Ecto neural progenitor cell (in vitro differentiated cells): ENCODE data around the gene TBX5.

ENCODE experiments used
- DNase-seq: peaks from one replicate; pipeline ENCODE4 v3.0.0-alpha.2; 2018; ENCODE audit warnings: low spot score

Gene TBX5

DNA sequence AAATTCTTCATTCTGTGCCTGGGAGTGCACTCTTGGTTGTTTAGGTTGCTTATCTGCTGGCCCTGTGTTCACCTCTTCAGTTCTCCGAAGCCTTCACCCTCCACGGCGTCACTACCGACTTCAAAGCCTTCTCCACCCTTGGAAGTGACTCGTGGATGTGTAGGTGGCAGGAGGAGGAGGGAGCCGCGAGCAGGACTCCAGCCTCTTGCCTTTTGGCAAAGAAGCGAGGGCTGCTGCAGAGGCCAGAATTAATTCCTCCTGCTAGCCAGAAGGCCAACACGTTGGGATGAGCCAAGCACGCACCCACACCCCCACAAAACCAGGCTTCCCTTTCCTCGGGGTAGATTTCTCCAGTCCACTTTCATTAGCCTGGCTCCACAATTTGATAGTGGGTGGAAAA, 86.5 kb downstream of the TBX5 start:
- DNase-seq, result no peak

GRCh38 chr12:114318984-114319383, 87.0 kb downstream of the TBX5 start:
- no peak for DNase-seq

DNA sequence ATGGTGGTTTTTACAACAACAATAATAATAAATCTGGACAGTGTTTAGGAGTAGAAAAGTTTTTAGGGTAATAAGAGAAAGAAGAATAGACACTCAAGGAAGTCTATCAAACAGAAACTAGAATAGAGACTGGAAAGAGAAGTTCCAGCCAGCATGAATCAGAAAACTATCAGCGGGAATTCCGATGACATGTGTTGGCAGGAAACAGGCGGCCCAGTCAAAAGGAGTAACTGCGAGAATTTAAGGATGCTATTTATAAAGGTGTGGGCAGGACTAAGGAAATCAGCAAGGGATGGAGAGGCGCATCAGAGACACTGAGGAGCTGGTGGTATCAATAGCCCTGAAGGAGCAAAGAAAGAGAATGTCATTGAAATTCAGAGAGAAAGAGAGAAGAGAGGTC, 89.9 kb downstream of the TBX5 start:
- DNase-seq, result no peak

- no peak for DNase-seq
Measured at GRCh38 chr12:114314974-114315720, 90.8 kb downstream of the TBX5 start.

DNA sequence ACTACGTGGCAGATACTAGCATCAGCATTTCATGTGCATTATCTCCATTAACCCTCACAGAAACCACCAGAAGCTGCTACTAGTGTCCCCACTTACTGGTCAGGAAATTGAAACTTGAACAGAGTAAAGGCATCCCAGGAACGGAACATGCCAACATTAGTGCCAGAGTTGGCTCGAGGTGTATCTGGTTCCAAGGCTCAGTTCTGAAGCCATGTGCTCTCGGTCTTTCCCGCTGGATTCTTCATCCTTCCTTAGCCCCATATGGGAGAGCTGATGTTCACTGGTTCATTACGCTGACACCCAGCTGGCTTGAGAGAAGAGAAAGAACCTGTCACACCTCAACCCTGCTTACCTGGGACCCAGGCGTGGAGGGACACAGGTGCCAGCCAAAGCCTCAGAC, 91.5 kb downstream of the TBX5 start:
- no peak for DNase-seq

- no peak for DNase-seq
Measured at GRCh38 chr12:114313910-114314309, 92.0 kb downstream of the TBX5 start.

DNA sequence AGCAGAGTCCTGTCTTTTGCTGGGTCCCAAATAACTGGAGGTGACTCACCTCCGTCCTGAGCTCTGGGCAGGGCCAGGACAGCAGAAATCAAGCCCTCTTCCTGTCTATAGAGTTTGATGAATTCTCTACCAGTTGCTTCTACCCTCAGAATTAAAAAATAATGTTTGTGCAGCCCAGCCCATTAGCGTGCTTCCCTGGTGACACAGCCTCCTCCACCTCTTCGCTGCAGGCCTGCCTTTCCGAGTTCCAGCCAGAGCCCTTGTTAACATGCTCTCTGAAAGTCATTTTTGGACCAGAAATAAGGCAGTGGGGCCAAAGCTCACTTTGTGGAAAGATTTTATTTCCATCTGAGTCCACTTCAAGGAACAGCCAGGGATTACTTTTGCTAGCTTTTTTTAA, 94.0 kb downstream of the TBX5 start:
- no peak for DNase-seq

DNA sequence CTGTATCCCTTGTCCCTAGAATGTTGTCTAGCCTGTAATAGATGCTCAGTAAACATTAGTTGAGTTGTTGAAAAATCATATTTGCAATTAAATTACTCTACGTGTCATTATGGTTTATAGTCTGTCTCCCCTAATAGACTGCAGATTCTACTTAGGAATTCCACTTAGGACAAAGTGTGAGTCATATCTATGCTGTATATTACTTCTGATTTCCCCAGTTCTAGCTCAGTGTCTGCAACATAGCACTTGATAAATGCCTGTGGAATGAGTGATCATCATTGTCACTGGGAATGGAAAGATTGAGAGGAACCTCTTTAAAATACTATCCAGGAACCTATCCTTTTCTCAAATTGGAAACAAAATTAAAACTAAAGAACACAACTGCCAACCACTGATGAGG, 99.3 kb downstream of the TBX5 start:
- DNase-seq, result no peak

GRCh38 chr12:114305446-114305845, 100.5 kb downstream of the TBX5 start:
- DNase-seq, result no peak
